ENCODE results near the gene SLC29A4. TPM values are rescaled to one million over a fixed set of nuclear protein-coding genes. Genes with fewer than 3 reads are reported as not detected.

Gene SLC29A4
- total RNA-seq, 1 experiment from 2014 or later, result 27.7 TPM

DNA sequence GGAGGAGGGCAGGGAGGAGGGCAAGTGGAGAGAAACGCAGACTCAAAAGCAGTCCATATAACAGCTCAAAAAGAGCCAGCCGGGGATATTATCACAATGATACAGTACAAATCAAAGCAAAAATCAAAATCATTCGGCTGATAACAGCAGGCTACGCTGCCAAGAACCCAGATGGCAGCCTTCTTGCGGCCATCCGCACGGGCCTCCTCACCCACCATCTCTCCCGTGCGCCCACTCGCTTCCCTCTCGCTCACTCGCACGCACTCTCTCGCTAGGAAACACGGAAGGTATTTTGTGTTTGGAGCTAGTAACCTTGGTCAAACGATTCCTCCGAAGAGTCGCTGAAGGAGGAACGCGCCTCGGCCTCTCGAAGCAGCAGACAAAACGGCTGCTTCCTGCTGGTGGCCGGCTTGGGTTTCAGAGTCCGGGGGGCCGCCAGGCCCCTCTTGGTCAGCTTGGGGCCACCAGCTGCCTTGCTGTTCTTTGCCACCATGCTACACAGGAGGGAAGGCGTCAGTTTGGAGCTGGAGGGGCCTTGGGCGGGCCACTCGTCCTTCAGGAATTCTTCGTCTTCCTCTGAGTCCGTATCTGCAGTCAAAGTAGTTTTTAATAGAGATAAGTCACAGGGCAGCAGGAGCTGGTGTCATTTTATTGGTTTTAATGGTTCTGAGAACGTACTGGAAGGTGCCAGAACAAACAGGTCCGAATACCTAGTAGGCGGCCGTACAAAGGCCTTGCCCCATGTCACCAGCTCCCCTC lies 68.9 kb downstream of the SLC29A4 start:
- POLR2A ChIA-PET (ENCODE audit: low non-redundant PET), result no interaction called here
- intact Hi-C loops (cut with micrococcal nuclease; ENCODE audit: unreplicated experiment), result no loop called here
- Histone ChIP-seq H3K4me3 (ENCODE audit: low read depth, low read length, poor library complexity, severe bottlenecking) (no peak overlapping the region), H3K9me3 (ENCODE audit: low read depth, low read length, poor library complexity, severe bottlenecking) (no peaks in the 10 kb centered on the region), H3K27me3 (replicated peaks; ENCODE audit: insufficient read depth, low read depth, low read length, poor library complexity) (no peaks in the 10 kb centered on the region), H3K4me1 (ENCODE audit: insufficient read depth, low read length, poor library complexity, severe bottlenecking) (no peaks in the 10 kb centered on the region), H3K36me3 (ENCODE audit: insufficient read depth, low read length, poor library complexity, severe bottlenecking) (peaks cover 24% of the 10 kb centered on the region), H3K27ac (ENCODE audit: low read depth, low read length, poor library complexity, severe bottlenecking) (no peak overlapping the region)
- CTCF ChIA-PET, result no interaction called here
- DNase-seq (ENCODE audit: low spot score), result no peak
- TF ChIP-seq, protein P1, sequence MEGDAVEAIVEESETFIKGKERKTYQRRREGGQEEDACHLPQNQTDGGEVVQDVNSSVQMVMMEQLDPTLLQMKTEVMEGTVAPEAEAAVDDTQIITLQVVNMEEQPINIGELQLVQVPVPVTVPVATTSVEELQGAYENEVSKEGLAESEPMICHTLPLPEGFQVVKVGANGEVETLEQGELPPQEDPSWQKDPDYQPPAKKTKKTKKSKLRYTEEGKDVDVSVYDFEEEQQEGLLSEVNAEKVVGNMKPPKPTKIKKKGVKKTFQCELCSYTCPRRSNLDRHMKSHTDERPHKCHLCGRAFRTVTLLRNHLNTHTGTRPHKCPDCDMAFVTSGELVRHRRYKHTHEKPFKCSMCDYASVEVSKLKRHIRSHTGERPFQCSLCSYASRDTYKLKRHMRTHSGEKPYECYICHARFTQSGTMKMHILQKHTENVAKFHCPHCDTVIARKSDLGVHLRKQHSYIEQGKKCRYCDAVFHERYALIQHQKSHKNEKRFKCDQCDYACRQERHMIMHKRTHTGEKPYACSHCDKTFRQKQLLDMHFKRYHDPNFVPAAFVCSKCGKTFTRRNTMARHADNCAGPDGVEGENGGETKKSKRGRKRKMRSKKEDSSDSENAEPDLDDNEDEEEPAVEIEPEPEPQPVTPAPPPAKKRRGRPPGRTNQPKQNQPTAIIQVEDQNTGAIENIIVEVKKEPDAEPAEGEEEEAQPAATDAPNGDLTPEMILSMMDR (conservative IDR thresholded peaks at IDR 0.05; ENCODE audit: low read depth, low read length), result no peak
- no peak for TF ChIP-seq EZH2 (IDR thresholded peaks at IDR 0.05; ENCODE audit: borderline replicate concordance, low read depth, low read length, poor library complexity, severe bottlenecking)
- BruUV-seq (replicated peaks), result no TSS peak

DNA sequence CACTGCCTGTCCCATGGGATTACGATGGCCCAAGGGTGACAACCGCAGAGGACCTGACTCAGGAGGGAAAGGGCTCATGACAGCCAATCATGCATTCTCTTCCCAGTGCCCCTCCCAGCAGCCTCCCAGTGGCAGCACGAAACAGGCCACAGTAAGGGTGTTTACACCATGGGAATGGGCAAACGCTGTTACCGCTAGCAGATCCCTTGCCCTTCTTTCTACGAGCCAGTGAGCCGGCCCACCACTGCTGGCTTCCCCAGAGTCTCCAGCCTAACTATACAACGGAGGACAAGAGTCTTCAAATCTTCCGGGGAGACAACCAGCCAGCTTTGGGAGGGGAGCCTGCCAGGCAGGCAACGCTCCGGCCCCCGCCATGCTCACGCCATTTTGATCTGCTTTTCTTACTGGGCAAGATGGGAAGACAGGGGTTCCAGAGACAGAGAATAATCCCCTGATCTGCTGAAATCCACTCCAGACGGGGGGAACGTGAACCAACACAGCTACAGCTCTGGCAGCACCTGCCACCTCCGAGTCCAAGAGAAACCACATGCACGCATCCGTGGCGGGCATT lies 69.8 kb downstream of the SLC29A4 start:
- POLR2A ChIA-PET (ENCODE audit: low non-redundant PET), result no interaction called here
- CTCF ChIA-PET, result no interaction called here
- peaks cover 30% of the 10 kb centered on the region for H3K36me3 ChIP-seq (ENCODE audit: insufficient read depth, low read length, poor library complexity, severe bottlenecking)
- no peak for DNase-seq (ENCODE audit: low spot score)
- BruUV-seq (replicated peaks), result no TSS peak
- intact Hi-C loops (cut with micrococcal nuclease; ENCODE audit: unreplicated experiment), result no loop called here
- H3K4me1 ChIP-seq (ENCODE audit: insufficient read depth, low read length, poor library complexity, severe bottlenecking), result no peaks in the 10 kb centered on the region
- no peaks in the 10 kb centered on the region for H3K9me3 ChIP-seq (ENCODE audit: low read depth, low read length, poor library complexity, severe bottlenecking)
- H3K27ac ChIP-seq (ENCODE audit: low read depth, low read length, poor library complexity, severe bottlenecking), result no peak overlapping the region
- TF ChIP-seq EZH2 (IDR thresholded peaks at IDR 0.05; ENCODE audit: borderline replicate concordance, low read depth, low read length, poor library complexity, severe bottlenecking), result no peak
- TF ChIP-seq, protein P1 (conservative IDR thresholded peaks at IDR 0.05; ENCODE audit: low read depth, low read length), result no peak
- no peaks in the 10 kb centered on the region for H3K27me3 ChIP-seq (replicated peaks; ENCODE audit: insufficient read depth, low read depth, low read length, poor library complexity)
- no peak overlapping the region for H3K4me3 ChIP-seq (ENCODE audit: low read depth, low read length, poor library complexity, severe bottlenecking)

DNA sequence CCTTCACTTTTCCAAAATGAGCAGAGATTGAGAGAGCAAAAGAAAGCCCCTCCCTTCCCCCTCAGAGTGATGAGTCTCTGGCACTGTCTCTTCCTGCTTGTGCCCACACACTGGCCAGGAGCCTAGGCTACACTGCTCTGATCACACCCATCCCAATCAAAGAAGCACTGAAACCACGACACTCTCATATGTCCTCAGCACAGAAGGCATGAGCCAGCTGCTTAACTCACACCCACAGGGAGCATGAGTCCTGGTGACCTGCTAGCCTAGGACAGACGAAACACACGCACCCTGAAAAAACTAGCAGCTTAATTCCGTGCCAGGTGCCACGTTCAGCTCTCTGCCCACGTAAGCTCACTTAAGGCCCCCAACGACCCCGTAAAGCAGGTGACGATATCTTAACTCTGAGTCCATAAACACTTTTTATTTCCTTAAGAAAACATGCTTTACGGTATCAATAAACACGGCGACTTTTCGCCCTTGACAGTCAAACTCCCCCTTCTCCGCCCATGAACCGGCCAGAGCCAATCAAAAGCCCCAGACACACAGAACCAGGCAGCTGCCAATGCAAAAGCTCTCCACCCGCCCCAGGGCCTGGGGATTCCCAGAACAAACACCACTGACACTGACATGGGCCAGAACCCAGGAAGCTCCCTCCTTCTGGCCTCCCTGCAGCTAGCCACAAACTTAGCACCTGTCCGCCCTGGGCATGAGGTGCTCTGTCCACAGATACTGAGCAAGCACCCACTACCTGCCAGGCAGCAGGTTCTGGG lies 71.9 kb downstream of the SLC29A4 start:
- Histone ChIP-seq H3K27me3 (replicated peaks; ENCODE audit: insufficient read depth, low read depth, low read length, poor library complexity) (no peaks in the 10 kb centered on the region), H3K27ac (ENCODE audit: low read depth, low read length, poor library complexity, severe bottlenecking) (no peak overlapping the region), H3K4me3 (ENCODE audit: low read depth, low read length, poor library complexity, severe bottlenecking) (no peak overlapping the region), H3K4me1 (ENCODE audit: insufficient read depth, low read length, poor library complexity, severe bottlenecking) (no peaks in the 10 kb centered on the region), H3K9me3 (ENCODE audit: low read depth, low read length, poor library complexity, severe bottlenecking) (no peaks in the 10 kb centered on the region), H3K36me3 (ENCODE audit: insufficient read depth, low read length, poor library complexity, severe bottlenecking) (peaks cover 51% of the 10 kb centered on the region)
- BruUV-seq (replicated peaks), result TSS peak; percentile 13
- intact Hi-C loops (cut with micrococcal nuclease; ENCODE audit: unreplicated experiment), result no loop called here
- TF ChIP-seq, protein P1 (conservative IDR thresholded peaks at IDR 0.05; ENCODE audit: low read depth, low read length), result no peak
- TF ChIP-seq EZH2 (IDR thresholded peaks at IDR 0.05; ENCODE audit: borderline replicate concordance, low read depth, low read length, poor library complexity, severe bottlenecking), result no peak
- no peak for DNase-seq (ENCODE audit: low spot score)
- ChIA-PET CTCF (no interaction called here), POLR2A (ENCODE audit: low non-redundant PET) (no interaction called here)

Other genes starting within 250 kb of the SLC29A4 start
- 15.7 and 17.3 TPM in 2 replicates for gene RBAK, start 237.1 kb upstream of the SLC29A4 start, total RNA-seq (2021)
- 51.7 and 57.8 TPM in 2 replicates for gene WIPI2, start 92.7 kb upstream of the SLC29A4 start, total RNA-seq (2021)
- gene TNRC18, start 140.9 kb downstream of the SLC29A4 start, total RNA-seq (2021), result 91.7 and 97.2 TPM in 2 replicates
- gene FBXL18, start 230.9 kb downstream of the SLC29A4 start, total RNA-seq (2021), result 18.4 and 18.9 TPM in 2 replicates
- 3,928 and 4,273 TPM in 2 replicates for gene ACTB, start 247.7 kb downstream of the SLC29A4 start, total RNA-seq (2021)

All from A673 (cell line).